Activated CD8-positive, alpha-beta memory T cell treated with anti-CD3 and anti-CD28 coated beads for 1 hour (primary cell): ENCODE results near the gene FTCDNL1.

Experiments
- DNase-seq, 2 donors: peaks; one replicate each; pipeline ENCODE4 v3.0.0-alpha.2; 2020; ENCODE audit warnings: low read depth in 1 of 2; ENCODE audit errors: extremely low read depth in 1 of 2

The FTCDNL1 gene

DNA sequence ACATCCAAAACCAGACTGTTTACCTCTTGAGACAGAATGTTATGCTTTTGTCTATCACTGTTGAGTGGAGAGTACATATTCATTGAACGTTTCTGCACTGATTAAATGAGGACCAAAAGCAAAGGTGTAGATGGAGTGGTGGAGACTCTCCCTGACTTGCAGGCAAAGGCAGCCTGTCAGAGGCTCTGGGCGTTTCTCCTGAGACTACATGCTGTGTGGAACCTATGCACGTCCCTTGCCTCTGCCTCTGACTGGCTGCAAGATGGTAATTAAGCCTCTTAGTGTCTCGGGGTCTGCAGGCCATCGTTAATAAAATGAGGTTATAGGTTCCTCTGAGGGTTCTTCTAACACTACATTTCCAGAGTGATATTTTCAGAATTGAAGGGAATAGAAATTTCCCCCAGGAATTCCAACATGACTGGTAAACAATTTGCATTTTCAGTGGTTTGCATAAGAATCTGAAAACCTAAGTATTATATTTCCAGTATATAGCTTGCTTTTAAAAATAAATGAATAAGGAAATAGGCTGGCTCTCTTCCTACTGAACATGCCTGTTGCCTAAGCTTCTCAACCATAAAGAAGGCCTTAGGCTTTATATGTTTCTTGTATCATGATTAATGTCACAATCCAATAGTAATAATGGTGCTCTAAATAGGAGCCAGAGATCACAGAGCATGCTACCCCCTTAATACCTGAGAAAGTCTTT lies 107.4 kb downstream of the FTCDNL1 start:
- no peak for DNase-seq

DNA sequence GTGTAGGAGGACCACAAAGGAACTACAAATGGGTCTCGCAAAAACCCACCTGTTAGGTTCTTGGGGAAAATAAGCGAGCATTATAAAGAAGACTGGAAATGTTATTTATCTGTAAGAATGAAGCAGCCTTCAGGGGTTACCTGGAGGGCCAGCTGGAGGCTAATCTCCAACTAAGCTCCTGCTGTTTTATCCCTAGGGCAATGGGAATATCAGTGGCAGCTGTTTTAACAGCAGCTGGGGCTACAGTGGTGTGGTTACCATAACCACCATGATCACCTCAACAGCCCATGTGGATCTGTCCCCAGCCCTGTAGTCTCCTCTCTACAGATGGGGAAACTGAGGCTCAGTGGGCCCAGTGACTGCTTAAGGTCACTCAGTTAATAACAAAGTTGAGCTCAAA lies 108.1 kb downstream of the FTCDNL1 start:
- DNase-seq, result no peak

DNA sequence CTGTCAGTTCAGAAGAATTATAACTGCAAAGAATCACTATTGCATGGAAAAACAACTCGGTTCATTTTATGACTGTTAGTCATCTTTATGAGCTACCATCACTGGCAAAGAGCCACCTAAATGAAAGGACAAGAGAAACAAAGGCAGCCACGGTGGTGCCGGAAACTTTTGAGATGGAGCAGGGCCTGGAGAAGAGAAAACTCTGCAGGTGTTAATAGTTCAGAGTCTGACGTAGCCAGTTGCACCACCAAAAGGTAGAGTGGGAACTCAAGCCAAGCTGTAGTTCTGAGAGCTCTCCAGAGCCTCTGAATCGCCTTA lies 110.9 kb downstream of the FTCDNL1 start:
- DNase-seq, result no peak

DNA sequence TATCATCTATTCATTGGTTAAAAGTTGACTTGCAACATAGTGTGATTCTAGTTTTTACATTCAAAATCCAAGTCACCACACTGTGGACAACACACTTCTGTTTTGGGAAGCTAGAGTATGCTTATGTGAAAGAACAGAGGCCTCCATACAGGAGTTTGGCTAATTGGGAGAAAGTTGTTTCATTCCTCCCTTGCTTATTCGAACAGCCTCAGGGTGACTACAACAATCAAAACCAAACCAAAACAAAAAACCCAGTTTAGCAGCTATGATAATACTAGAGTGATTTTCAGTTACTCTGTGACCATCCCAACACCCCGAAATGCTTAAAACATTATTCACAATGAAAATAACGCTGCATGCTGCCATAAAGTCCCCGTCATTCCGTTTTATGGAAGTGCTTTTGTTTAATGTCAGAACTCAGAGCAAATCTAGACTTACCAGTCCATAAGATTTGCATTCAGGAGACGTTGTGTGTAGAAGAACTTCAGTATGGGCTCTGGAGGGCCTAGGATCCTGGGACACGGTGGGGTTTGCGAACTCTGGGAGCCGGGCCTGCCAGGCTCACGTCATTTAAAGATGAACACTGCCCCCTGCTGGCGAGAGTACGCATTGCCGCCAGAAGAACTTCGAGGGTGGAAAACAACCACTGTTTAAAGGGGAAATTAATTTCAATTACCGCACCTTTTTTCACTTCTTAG lies 111.4 kb downstream of the FTCDNL1 start:
- peak; percentile 19 to 37 for DNase-seq

DNA sequence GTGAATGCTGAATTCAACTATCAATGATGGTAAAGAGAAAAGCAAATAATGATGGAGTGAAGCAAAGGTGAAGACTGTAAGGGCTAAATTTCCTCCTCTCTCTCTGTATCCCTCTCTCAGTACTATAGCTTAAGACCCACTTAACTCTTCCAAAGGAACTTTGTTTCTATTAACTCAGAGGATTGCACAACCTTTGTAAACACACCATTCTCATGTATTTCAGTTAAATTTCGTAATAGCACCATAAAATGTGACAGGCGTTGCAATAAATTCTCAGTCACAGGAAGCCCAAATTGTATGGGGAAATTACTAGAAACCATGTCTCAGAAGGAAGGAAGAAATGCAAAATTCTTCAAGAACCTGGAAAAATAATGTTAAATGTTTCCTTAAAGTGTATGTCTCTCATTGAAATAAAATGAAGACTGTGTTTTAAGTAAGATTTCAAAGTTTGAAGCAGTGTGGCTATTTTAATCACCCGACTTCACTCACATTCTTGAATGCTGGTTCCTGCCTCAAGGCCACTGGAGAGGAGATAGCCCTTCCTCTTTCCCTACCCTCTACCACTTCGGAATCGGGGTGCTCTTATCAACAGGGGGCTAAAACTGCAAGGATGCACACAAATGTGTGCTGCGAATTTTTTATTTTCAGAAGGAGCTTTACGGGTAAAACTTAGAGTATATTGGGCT lies 112.1 kb downstream of the FTCDNL1 start:
- no peak for DNase-seq

DNA sequence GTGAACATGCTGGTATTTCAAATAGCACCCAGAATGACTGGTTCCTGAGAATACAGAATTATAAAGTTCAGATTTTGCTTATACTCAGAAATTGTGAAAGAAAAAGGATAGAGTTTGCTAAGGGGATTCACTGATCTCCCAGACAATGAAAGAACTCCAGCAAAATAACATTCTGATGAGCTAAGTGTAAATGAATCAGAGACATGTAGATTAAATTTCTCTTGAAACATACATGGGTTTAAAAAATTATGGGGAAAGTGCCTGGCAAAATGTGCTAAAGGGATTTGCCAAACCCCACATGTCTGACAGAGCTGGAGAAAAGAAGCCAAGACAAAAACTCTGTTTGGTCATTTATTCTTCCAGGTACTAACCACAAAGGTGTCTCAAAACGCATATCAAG lies 116.3 kb downstream of the FTCDNL1 start:
- no peak for DNase-seq

DNA sequence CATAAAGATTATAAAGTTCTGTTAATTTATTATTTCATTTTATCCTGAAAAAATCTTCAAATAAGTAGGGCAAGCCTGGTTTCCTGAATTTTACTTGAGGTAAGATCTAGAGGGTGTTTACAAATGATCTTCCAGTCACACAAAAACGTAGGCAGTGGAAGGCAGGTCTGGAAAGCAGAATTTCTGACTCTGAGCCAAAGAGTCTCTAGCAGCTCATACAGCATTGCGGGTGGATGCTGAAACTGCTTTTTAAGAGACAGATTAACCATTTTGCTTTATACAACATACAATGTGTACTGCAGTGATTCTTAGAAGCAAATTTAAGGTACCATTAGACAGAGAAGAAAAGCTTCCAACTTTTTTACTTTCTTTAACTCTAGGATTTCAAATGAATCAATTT lies 117.0 kb downstream of the FTCDNL1 start:
- DNase-seq, result no peak

DNA sequence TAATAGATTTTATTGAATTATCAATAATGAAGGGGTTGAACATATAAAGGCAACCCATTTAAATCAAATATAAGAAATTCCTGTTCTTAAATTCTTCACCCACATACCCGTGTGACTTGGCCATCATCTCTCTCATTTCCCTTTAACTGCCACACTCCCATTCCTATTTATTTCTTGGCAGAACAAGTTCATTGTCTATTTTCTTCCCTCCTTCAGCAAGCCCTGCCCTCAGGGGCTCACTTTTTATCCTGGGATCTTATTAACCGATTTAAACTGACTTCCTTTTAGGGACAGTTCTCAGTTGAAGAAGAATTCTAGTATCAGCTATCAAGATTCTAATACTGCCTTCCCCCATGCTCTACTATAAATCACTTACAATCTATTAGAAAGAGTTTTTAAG lies 123.2 kb downstream of the FTCDNL1 start:
- DNase-seq, result no peak

DNA sequence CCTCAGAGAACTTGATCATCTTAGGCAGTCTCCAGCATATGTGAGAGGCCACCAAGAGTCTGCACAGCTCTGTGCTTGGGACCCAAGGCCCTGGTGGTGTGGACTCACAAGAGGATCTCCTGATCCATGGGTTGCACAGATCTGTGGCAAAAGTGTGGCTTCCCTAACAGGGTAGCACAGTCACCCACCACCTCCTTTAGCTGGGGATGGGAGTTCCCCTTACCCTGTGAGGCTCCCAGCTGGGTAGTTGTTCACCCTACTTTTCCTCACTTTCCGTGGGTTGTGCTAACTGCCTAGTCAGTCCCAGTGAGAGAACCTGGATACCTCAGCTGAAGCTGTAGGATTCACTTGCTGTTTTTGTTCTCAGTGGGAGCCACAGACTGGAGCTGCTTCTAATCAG lies 123.7 kb downstream of the FTCDNL1 start:
- DNase-seq, result no peak

DNA sequence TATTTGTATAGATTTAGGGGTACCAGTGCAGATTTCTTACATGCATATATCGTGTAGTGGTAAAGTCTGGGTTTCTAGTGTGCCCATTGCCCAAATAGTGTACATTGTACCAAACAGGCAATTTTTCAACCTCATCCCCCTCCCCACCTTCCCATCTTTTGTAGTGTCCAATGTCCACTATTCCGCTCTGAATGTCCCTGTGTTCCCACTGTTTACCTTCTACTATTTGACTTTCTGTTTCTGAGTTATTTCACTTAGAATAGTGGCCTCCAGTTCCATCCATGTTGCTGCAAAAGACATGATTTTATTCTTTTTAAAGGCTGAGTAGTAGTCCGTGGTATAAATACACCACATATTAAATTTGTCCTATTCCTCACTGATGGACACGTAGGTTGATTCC lies 132.9 kb downstream of the FTCDNL1 start:
- no peak for DNase-seq

DNA sequence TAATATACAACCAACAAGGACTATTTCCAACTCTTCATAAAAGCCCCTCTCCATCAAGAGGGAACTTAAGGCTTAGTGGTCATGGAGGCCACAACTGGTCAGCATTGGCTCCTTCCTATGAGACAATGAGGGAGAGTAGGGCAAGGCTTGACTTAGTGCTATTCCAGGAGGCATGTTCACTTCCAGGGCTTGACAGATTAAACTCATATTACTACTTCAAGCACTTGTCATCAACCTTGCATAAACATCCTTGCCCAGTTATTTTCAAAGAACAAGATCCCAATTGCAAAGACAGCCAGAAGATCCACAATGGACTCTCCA lies 133.4 kb downstream of the FTCDNL1 start:
- no peak for DNase-seq

DNA sequence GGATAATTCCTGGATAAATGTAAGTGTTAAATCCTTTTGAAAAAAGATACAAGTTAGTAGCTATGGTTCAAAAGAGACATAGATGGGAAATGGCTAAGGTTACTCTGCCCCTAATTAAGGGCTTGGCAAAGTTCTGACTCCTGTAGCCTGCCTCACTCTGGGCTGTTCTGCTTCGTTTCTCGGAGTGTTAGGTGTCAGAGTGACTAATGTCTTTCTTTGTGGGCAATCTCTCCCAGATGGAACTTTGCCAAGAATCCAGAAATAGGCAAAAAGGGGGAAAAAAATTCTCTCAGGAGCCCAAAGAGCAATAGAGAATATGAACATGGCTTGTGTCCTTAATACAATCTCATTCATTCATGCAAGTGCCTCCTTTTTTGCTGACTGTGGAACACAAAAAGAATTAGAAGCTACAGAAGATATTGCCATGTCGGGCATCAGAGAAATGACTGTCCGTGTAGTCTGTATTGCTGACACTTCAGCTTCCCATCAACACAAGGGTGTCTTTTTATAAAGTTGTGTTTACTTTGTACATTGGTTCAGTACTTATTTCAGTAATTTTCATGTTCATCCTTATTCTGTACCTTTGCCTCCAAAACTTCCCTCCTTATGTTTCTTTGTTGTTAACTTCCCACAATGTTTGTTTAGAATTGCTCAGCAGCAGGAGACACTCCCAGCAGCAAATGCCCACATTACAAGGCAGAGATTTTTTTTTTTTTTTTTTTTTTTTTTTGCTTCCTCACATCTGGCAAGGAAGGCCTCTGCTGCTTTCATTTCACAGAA lies 134.0 kb downstream of the FTCDNL1 start:
- no peak for DNase-seq

DNA sequence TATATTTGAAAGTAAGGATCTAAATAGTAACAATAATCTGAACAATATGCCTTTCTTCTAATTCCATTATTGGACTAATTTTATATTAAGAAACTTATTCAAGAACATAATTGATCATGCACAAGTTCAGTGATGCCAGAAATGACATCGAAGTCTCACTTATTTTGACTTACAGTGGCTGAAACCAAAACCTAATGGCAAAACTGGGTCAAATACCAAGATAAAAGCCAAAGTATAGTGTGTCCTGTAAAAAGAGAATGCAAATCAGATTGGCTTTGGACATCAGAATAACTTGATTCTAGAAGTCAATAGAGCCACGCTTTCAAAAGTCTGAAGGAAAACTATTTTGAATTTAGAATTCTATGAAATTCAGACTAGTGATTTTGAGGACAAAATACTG lies 137.2 kb downstream of the FTCDNL1 start:
- no peak for DNase-seq

DNA sequence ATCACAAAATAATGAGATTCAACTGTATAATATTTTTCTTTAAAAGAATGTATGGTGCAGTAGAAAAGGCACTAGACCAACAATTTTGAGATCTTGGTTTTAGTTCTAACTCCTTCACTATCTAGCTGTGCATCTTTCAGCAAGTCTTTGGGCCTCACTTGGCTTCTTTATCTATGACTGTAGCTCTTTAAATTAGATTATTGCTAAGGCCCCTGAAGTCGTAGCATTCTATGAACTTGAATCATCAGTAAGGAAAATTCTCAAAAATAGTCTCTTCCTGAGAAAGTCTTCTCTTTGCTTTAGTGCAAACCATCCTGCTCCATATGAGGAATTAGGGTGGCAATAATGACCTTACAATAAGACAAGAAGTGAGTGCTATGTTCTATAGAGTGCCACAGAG lies 140.4 kb downstream of the FTCDNL1 start:
- DNase-seq, result no peak
